ENCODE data around the gene SH3RF3.

SH3RF3 gene

DNA sequence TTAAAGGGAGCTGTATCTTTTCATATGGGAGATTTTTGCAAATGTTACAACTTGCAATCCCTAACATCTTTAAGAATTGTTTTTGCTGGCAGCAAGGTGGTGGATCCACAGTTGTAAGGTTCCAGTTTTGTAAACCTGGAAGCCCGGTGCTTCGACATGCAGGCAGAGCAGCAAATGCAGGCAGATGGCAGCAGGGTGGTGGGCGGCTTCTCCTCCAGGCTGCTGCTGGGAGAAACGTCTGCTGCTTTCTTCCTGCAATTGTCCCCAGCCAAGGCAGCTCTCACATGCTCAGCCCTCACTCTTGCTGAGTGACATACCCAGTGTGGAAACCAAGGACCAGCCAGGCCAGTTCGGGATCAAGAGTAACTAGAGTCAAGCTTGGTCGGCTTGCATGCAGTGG is 318.8 kb downstream of the SH3RF3 start:
- Histone ChIP-seq H3K27me3 (ENCODE audit: insufficient read depth, low read length) (no peaks in the 10 kb centered on the region), H3K36me3 (ENCODE audit: insufficient read depth, low read length) (no peaks in the 10 kb centered on the region), H3K9me3 (ENCODE audit: low read length) (no peaks in the 10 kb centered on the region), H3K4me3 (ENCODE audit: low read length) (no peak overlapping the region), H3K4me1 (ENCODE audit: insufficient read depth, low read length) (peaks cover 7% of the 10 kb centered on the region), H2AFZ (ENCODE audit: low read depth, low read length) (no peak overlapping the region)

DNA sequence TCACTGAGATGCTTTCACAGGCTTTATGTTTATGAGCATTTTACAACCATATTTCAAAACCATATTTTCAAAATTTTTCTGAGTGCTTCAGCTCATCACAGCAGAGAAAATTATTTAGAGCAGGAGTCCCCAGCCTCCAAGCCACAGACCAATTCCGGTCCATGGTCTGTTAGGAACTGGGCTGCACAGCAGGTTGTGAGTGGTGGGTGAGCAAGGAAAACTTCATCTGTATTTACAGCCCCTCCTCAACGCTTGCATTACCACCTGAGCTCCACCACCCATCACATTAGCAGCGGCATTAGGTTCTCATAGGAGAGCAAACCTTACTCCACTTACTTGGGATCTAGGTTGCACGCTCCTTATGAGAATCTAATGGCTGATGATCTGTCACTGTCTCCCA is 319.2 kb downstream of the SH3RF3 start:
- Histone ChIP-seq H3K27me3 (ENCODE audit: insufficient read depth, low read length) (no peaks in the 10 kb centered on the region), H3K4me1 (ENCODE audit: insufficient read depth, low read length) (peaks cover 7% of the 10 kb centered on the region), H2AFZ (ENCODE audit: low read depth, low read length) (no peak overlapping the region), H3K9me3 (ENCODE audit: low read length) (no peaks in the 10 kb centered on the region), H3K4me3 (ENCODE audit: low read length) (no peak overlapping the region), H3K36me3 (ENCODE audit: insufficient read depth, low read length) (no peaks in the 10 kb centered on the region)

GRCh38 chr2:109448946-109449788 is 320.2 kb downstream of the SH3RF3 start:
- Histone ChIP-seq H3K4me1 (ENCODE audit: insufficient read depth, low read length) (peaks cover 7% of the 10 kb centered on the region), H3K36me3 (ENCODE audit: insufficient read depth, low read length) (no peaks in the 10 kb centered on the region), H3K4me3 (ENCODE audit: low read length) (no peak overlapping the region), H3K27me3 (ENCODE audit: insufficient read depth, low read length) (no peaks in the 10 kb centered on the region), H3K9me3 (ENCODE audit: low read length) (no peaks in the 10 kb centered on the region), H2AFZ (ENCODE audit: low read depth, low read length) (no peak overlapping the region)

- no peak overlapping the region for H3K4me3 ChIP-seq (ENCODE audit: low read length)
- H3K9me3 ChIP-seq (ENCODE audit: low read length) = no peaks in the 10 kb centered on the region
- no peaks in the 10 kb centered on the region for H3K36me3 ChIP-seq (ENCODE audit: insufficient read depth, low read length)
- peaks cover 7% of the 10 kb centered on the region for H3K4me1 ChIP-seq (ENCODE audit: insufficient read depth, low read length)
- H3K27me3 ChIP-seq (ENCODE audit: insufficient read depth, low read length) = no peaks in the 10 kb centered on the region
- H2AFZ ChIP-seq (ENCODE audit: low read depth, low read length) = no peak overlapping the region
Measured at GRCh38 chr2:109450574-109451273, 321.7 kb downstream of the SH3RF3 start.

DNA sequence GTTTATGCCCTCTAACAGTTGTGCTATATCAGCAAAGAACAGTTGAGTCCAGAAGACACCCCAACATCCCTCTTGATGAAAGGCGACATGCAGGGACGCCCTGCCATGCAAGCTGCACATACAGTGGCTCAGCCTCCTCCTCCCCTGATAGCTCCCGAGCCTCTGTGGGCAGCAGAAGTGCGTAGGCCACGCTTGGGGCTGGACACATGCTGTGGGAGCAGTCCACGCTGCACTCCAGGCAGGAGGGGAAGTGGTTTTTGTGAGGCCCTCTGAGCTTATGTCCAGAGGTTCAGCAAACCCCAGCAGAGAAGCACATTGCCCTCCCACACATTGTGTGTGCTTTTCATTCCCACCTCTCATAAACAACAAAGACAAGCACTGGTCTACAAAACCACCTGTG is 322.7 kb downstream of the SH3RF3 start:
- no peak overlapping the region for H2AFZ ChIP-seq (ENCODE audit: low read depth, low read length)
- no peaks in the 10 kb centered on the region for H3K27me3 ChIP-seq (ENCODE audit: insufficient read depth, low read length)
- H3K9me3 ChIP-seq (ENCODE audit: low read length) = no peaks in the 10 kb centered on the region
- peaks cover 6% of the 10 kb centered on the region for H3K4me1 ChIP-seq (ENCODE audit: insufficient read depth, low read length)
- no peak overlapping the region for H3K4me3 ChIP-seq (ENCODE audit: low read length)
- no peaks in the 10 kb centered on the region for H3K36me3 ChIP-seq (ENCODE audit: insufficient read depth, low read length)

DNA sequence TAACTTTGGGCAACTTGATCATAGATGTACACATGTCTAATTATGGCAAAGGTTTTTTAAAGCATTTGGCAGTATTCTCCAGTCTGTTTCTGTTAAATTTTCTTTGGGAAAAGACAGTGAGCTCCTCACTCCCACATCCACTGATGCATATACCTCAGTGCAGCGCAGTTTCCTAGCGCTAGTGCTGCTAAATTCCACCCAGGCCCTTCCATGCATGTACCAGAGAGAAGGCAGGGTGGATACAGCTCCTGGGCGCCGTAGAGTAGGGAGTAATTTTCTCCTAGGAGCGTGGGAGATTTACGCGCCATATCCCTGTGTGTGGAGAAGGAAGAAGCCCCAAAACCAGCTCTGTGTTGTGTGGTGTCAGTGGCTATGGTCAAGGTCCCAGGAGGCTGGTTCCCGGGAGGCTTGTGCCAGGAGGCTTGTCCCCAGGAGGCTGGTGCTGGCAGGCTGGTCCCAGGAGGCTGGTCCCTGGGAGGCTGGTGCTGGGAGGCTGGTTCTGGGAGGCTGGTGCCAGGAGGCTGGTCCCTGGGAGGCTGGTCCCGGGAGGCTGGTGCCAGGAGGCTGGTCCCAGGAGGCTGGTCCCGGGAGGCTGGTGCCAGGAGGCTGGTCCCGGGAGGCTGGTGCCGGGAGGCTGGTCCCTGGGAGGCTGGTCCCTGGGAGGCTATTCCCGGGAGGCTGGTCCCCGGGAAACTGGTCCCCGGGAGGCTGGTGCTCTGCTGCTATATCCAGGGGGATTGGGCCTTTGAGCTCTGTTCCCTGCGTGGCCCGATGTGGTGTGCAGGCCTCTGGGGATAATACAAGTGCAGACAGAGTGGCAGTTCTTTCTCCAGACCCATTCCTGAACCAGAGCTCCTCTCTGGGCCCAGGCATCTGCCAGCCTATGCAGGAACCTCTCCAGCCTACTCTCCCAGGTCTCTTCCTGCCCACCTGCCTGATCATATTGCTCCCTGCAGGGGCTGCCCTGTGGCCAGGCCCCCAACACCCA is 323.6 kb downstream of the SH3RF3 start:
- Histone ChIP-seq H2AFZ (ENCODE audit: low read depth, low read length) (no peak overlapping the region), H3K4me3 (ENCODE audit: low read length) (no peak overlapping the region), H3K4me1 (ENCODE audit: insufficient read depth, low read length) (no peaks in the 10 kb centered on the region), H3K36me3 (ENCODE audit: insufficient read depth, low read length) (no peaks in the 10 kb centered on the region), H3K27me3 (ENCODE audit: insufficient read depth, low read length) (no peaks in the 10 kb centered on the region), H3K9me3 (ENCODE audit: low read length) (no peaks in the 10 kb centered on the region)

- Histone ChIP-seq H3K4me3 (ENCODE audit: low read length) (no peak overlapping the region), H3K27me3 (ENCODE audit: insufficient read depth, low read length) (no peaks in the 10 kb centered on the region), H3K36me3 (ENCODE audit: insufficient read depth, low read length) (no peaks in the 10 kb centered on the region), H3K4me1 (ENCODE audit: insufficient read depth, low read length) (no peaks in the 10 kb centered on the region), H3K9me3 (ENCODE audit: low read length) (no peaks in the 10 kb centered on the region), H2AFZ (ENCODE audit: low read depth, low read length) (no peak overlapping the region)
Measured at GRCh38 chr2:109453371-109453995, 324.5 kb downstream of the SH3RF3 start.

DNA sequence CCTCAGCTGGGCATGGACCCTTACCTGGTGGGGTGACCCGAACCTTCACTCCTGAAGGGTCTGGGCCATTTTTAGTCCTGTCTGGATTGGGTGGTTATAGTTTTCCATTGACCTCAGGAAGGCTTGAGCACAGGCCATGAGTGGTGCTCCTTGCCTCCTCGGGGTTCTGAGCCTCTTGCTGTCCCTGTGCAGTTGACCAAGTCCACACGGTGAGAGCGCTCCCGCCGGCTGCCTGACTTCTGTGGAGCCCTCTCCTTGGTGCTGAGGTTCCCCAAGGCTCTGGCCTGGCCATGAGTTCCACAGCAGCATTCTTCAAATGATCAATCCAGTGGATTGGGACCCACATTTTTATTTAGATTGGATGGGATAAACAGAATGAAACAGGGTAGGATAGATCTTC is 325.3 kb downstream of the SH3RF3 start:
- no peak overlapping the region for H2AFZ ChIP-seq (ENCODE audit: low read depth, low read length)
- H3K27me3 ChIP-seq (ENCODE audit: insufficient read depth, low read length) = no peaks in the 10 kb centered on the region
- no peaks in the 10 kb centered on the region for H3K36me3 ChIP-seq (ENCODE audit: insufficient read depth, low read length)
- H3K9me3 ChIP-seq (ENCODE audit: low read length) = no peaks in the 10 kb centered on the region
- no peaks in the 10 kb centered on the region for H3K4me1 ChIP-seq (ENCODE audit: insufficient read depth, low read length)
- no peak overlapping the region for H3K4me3 ChIP-seq (ENCODE audit: low read length)

- H3K36me3 ChIP-seq (ENCODE audit: insufficient read depth, low read length) = no peaks in the 10 kb centered on the region
- H2AFZ ChIP-seq (ENCODE audit: low read depth, low read length) = no peak overlapping the region
- no peaks in the 10 kb centered on the region for H3K9me3 ChIP-seq (ENCODE audit: low read length)
- H3K4me3 ChIP-seq (ENCODE audit: low read length) = no peak overlapping the region
- H3K27me3 ChIP-seq (ENCODE audit: insufficient read depth, low read length) = no peaks in the 10 kb centered on the region
- H3K4me1 ChIP-seq (ENCODE audit: insufficient read depth, low read length) = no peaks in the 10 kb centered on the region
Measured at GRCh38 chr2:109454765-109455394, 325.9 kb downstream of the SH3RF3 start.

GRCh38 chr2:109455731-109456691 is 327.0 kb downstream of the SH3RF3 start:
- no peaks in the 10 kb centered on the region for H3K27me3 ChIP-seq (ENCODE audit: insufficient read depth, low read length)
- H3K9me3 ChIP-seq (ENCODE audit: low read length) = no peaks in the 10 kb centered on the region
- no peak overlapping the region for H2AFZ ChIP-seq (ENCODE audit: low read depth, low read length)
- no peaks in the 10 kb centered on the region for H3K4me1 ChIP-seq (ENCODE audit: insufficient read depth, low read length)
- H3K36me3 ChIP-seq (ENCODE audit: insufficient read depth, low read length) = no peaks in the 10 kb centered on the region
- no peak overlapping the region for H3K4me3 ChIP-seq (ENCODE audit: low read length)

- no peak overlapping the region for H3K4me3 ChIP-seq (ENCODE audit: low read length)
- H3K36me3 ChIP-seq (ENCODE audit: insufficient read depth, low read length) = no peaks in the 10 kb centered on the region
- no peaks in the 10 kb centered on the region for H3K4me1 ChIP-seq (ENCODE audit: insufficient read depth, low read length)
- H3K27me3 ChIP-seq (ENCODE audit: insufficient read depth, low read length) = no peaks in the 10 kb centered on the region
- H2AFZ ChIP-seq (ENCODE audit: low read depth, low read length) = no peak overlapping the region
- H3K9me3 ChIP-seq (ENCODE audit: low read length) = no peaks in the 10 kb centered on the region
Measured at GRCh38 chr2:109456776-109457175, 327.8 kb downstream of the SH3RF3 start.
